ENCODE measurements around the gene CARD10.

GRCh38 chr22:37511395-37512104 lies 7.7 kb downstream of the CARD10 start:
- no peak for TF ChIP-seq CTCF (IDR thresholded peaks at IDR 0.05)
- no peak for TF ChIP-seq POLR2A (IDR thresholded peaks at IDR 0.05)

Measured in esophagus squamous epithelium (tissue), 4 donors.